Adrenal gland (tissue), 12 donors: ENCODE results near the gene SKIC2. TPM values are rescaled to one million over a fixed set of nuclear protein-coding genes. Genes with fewer than 3 reads are reported as not detected.
A peak's percentile ranks its signal among the peaks of the same experiment; 100 is the strongest.
"Not testable (repeated sequence)": the region's sequence is repeated elsewhere in the genome, so short reads cannot be mapped to it uniquely, and the experiment has no call there.

Source experiments
- DNase-seq, 7 donors: peaks; one replicate each; pipeline ENCODE4 v3.0.0-alpha.2; 2019 to 2020
- H3K27ac ChIP-seq, 5 donors: fragments of 200-600 bp; sonication (generic) in 4 of 5; 1 replicate in 3 of 5; 2 replicates in 2 of 5; pipeline versions ENCODE4 v1.5.1 to v1.8.0; 2016 to 2020; ENCODE audit warnings: mild to moderate bottlenecking in 1 of 5
- H3K27me3 ChIP-seq: fragments of 200-600 bp; 2 replicates; pipeline ENCODE4 v1.8.0; 2021
- H3K36me3 ChIP-seq, 2 donors: fragments of 200-600 bp; replicated peaks in 1 of 2; 1 replicate in 1 of 2; 2 replicates in 1 of 2; pipeline versions ENCODE4 v1.5.1 to v1.8.0; 2018 to 2022
- H3K4me1 ChIP-seq, 2 donors: fragments of 200-600 bp; replicated peaks in 1 of 2; 1 replicate in 1 of 2; 2 replicates in 1 of 2; pipeline versions ENCODE4 v1.5.1 to v1.8.0; 2018 to 2021
- H3K4me3 ChIP-seq, 4 donors: fragments of 200-600 bp; sonication (generic) in 3 of 4; one replicate each; pipeline ENCODE4 v1.5.1; 2016 to 2018
- H3K9me3 ChIP-seq, 3 donors: fragments of 200-600 bp; sonication (generic) in 1 of 3; replicated peaks in 1 of 3; 1 replicate in 2 of 3; 2 replicates in 1 of 3; pipeline versions ENCODE4 v1.5.1 to v1.8.0; 2016 to 2021
- CTCF ChIP-seq, 6 experiments: fragments of 450-650 bp in 4 of 6; fragments of 200-600 bp in 2 of 6; sonication (generic) in 1 of 6; IDR thresholded peaks; 1 replicate in 5 of 6; 2 replicates in 1 of 6; pipeline versions ENCODE4 v1.5.1 to v1.8.0; 2016 to 2021; ENCODE audit warnings: antibody characterized with exemption in 6 of 6, mild to moderate bottlenecking in 2 of 6, moderate library complexity in 1 of 6
- WGBS, 4 donors: extraction: QIAGEN DNeasy Blood & Tissue Kit in 2 of 4; methylation state at CpG; one replicate each; pipeline versions ENCODE4 v1.1.5 to v1.1.7; 2013 to 2017; 5-methylcytosine and 5-hydroxymethylcytosine counted together
- intact Hi-C, 2 donors: fragments of 100-400 bp; cut with DNase I; formaldehyde crosslinking; loops; one replicate each; pipeline versions ENCODE4 v1.14.1 to v1.15.0; 2022 to 2023
- polyA plus RNA-seq, 3 donors: library from polyadenylated mRNA; stranded (reverse); fragments of 200-250 nt in 2 of 3; fragments of 350-450 nt in 1 of 3; fragmentation: Illumina TruSeq in 1 of 3; extraction: RNeasy Lipid Tissue Mini Kit (QIAGEN cat#74804) in 1 of 3; gene quantifications; one replicate each; pipeline ENCODE4 v1.2.3, GENCODE V29; 2013 to 2014
- total RNA-seq, 9 donors: library from RNA; depleted of rRNA in 4 of 9; stranded (reverse); fragments of >200 nt in 4 of 9; fragments of 120-200 nt in 1 of 9; fragmentation: NEBNext Ultra II Directional in 1 of 9; extraction: Animal tissue kit (Norgen Biotek cat#: 25700) in 1 of 9; gene quantifications; one replicate each; pipeline versions ENCODE4 v1.1.0 to v1.2.4, GENCODE V29; 2013 to 2023
- donor health status: healthy with polysubstance abuse.
- donor health status: Bipolar disorder and iron deficiency.
- donor health status: DM: yes; HTN: yes; CAD: no.
- donor health status: DM: no; HTN: no; CAD: no.
- donor health status: DM: no; HTN: no; CAD: no.
- donor health status: DM: yes; HTN: yes; CAD: no.

SKIC2 gene
- total and polyA plus RNA-seq, 12 donors, result 29.9 to 330 (median 90.7) TPM

DNA sequence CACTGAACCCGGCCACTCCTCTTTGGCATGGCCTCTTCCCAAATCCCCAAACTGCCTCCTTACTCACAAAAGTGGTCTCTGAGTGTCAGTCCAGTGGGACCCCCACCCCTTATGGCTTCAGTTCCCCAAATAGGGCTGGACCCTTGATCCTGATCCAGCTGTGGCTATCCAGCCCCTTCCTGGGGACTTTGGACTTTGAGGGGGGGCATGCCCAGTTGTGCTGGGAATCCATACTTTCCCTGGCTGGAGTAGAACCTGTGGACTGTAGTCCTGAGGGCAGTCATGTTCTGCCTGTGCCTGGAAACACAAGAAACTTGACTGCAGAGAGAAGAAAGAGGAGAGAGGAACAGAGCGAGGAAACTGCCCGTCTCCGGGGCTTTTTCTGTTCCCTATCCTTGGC is 45.4 kb downstream of the SKIC2 start:
- 79 to 89% (median 82%) methylated on average over 3 to 4 of the region's 4 CpGs; no CpG with 5 or more reads in 1 of the 4 donors for WGBS, 4 donors

GRCh38 chr6:32004864-32005537 is 46.0 kb downstream of the SKIC2 start:
- WGBS, 4 donors, result 20 to 49% (median 37%) methylated on average over 3 to 10 of the region's 13 CpGs
- H3K27ac ChIP-seq, result peak overlapping the region; percentile 69 to 85 (median 75)
- intact Hi-C loops, H3K36me3 ChIP-seq, H3K27me3 ChIP-seq, H3K4me1 ChIP-seq, H3K9me3 ChIP-seq, DNase-seq, H3K4me3 ChIP-seq: not testable (repeated sequence)

More for the DNA sequence above, 45.4 kb downstream of the SKIC2 start:
- DNase-seq, result peak in 6 of 7 donors; percentile 2 to 35 (median 14)
- H3K36me3 ChIP-seq, H3K27me3 ChIP-seq, H3K9me3 ChIP-seq, H3K4me3 ChIP-seq, intact Hi-C loops, H3K4me1 ChIP-seq: not testable (repeated sequence)
- H3K27ac ChIP-seq, result peak overlapping the region in 4 of 5 donors; percentile 72 to 82 (median 77)

DNA sequence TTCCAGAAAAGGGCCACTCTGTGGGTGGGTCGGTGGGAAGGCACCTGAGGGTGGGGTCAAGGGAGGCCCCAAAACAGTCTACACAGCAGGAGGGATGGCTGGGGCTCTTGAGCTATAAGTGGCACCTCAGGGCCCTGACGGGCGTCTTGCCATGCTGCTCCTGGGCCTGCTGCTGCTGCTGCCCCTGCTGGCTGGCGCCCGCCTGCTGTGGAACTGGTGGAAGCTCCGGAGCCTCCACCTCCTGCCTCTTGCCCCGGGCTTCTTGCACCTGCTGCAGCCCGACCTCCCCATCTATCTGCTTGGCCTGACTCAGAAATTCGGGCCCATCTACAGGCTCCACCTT is 46.5 kb downstream of the SKIC2 start:
- peak overlapping the region; percentile 46 to 85 (median 74) for H3K27ac ChIP-seq
- peak in 6 of 7 donors; percentile 42 to 93 (median 82) for DNase-seq
- H3K4me3 ChIP-seq, H3K27me3 ChIP-seq, H3K36me3 ChIP-seq, H3K9me3 ChIP-seq, H3K4me1 ChIP-seq, intact Hi-C loops: not testable (repeated sequence)
- 25 to 46% (median 43%) methylated on average over 1 to 8 of the region's 9 CpGs; no CpG with 5 or more reads in 1 of the 4 donors for WGBS, 4 donors
- peak in 3 of 6 experiments; percentile 8 to 22 (median 16) for TF ChIP-seq CTCF (IDR thresholded peaks at IDR 0.05)

DNA sequence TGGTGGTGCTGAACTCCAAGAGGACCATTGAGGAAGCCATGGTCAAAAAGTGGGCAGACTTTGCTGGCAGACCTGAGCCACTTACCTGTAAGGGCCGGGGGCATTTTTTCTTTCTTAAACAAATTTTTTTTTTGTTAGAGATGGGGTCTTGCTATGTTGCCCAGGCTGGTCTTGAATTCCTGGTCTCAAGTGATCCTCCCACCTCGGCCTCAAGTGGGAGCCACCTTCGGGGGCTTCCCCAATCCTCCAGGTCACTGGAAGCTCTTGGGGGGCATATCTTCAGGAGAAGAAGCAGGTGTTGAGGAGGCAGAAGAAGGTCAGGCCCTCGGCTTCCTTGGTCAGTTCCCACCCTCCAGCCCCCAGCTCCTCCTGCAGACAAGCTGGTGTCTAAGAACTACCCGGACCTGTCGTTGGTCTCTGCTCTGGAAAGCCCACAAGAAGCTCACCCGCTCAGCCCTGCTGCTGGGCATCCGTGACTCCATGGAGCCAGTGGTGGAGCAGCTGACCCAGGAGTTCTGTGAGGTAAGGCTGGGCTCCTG is 47.1 kb downstream of the SKIC2 start:
- H3K36me3 ChIP-seq, H3K4me1 ChIP-seq, intact Hi-C loops, H3K4me3 ChIP-seq, H3K27me3 ChIP-seq, H3K9me3 ChIP-seq: not testable (repeated sequence)
- peak in 6 of 7 donors; percentile 22 to 55 (median 40) for DNase-seq
- WGBS, 4 donors, result 55 to 80% (median 67%) methylated on average over 7 to 8 of the region's 8 CpGs; no CpG with 5 or more reads in 1 of the 4 donors
- peak overlapping the region; percentile 52 to 85 (median 77) for H3K27ac ChIP-seq

DNA sequence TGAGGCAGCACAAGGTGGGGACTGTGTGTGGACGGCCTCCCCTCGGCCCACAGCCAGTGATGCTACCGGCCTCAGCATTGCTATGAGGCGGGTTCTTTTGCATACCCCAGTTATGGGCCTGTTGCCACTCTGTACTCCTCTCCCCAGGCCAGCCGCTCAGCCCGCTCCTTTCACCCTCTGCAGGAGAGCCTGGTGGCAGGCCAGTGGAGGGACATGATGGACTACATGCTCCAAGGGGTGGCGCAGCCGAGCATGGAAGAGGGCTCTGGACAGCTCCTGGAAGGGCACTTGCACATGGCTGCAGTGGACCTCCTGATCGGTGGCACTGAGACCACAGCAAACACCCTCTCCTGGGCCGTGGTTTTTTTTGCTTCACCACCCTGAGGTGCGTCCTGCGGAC is 48.1 kb downstream of the SKIC2 start:
- H3K4me1 ChIP-seq, H3K4me3 ChIP-seq, H3K27me3 ChIP-seq, H3K9me3 ChIP-seq, H3K36me3 ChIP-seq, intact Hi-C loops: not testable (repeated sequence)
- peak in 1 of 6 experiments; percentile 6 for TF ChIP-seq CTCF (IDR thresholded peaks at IDR 0.05)
- DNase-seq, result peak in 6 of 7 donors; percentile 43 to 68 (median 56)
- peak overlapping the region in 4 of 5 donors; percentile 46 to 85 (median 64) for H3K27ac ChIP-seq
- WGBS, 4 donors, result 34 to 59% (median 49%) methylated on average over 5 to 11 of the region's 12 CpGs

DNA sequence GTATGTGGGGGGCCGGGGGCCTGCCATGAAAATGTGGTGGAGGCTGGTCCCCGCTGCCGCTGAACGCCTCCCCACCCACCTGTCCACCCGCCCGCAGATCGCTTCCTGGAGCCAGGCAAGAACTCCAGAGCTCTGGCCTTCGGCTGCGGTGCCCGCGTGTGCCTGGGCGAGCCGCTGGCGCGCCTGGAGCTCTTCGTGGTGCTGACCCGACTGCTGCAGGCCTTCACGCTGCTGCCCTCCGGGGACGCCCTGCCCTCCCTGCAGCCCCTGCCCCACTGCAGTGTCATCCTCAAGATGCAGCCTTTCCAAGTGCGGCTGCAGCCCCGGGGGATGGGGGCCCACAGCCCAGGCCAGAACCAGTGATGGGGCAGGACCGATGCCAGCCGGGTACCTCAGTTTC is 49.1 kb downstream of the SKIC2 start:
- no CpG with 5 or more reads among the region's 24 CpGs for WGBS, 4 donors
- DNase-seq, result peak in 4 of 7 donors; percentile 6 to 50 (median 30)
- H3K36me3 ChIP-seq, H3K27ac ChIP-seq, intact Hi-C loops, H3K4me1 ChIP-seq, H3K9me3 ChIP-seq, H3K4me3 ChIP-seq, H3K27me3 ChIP-seq: not testable (repeated sequence)
